Skeletal muscle tissue (tissue), 4 donors: ENCODE data around the gene CFAP57. TPM values are rescaled to one million over a fixed set of nuclear protein-coding genes. Genes with fewer than 3 reads are reported as not detected.

ENCODE experiments used
- H3K27ac ChIP-seq: one replicate; pipeline ENCODE4 v1.7.0; 2013; ENCODE audit warnings: mild to moderate bottlenecking, low read depth, low read length, inconsistent platforms
- H3K27me3 ChIP-seq, 3 donors: one replicate each; pipeline ENCODE4 v1.7.0; 2013; ENCODE audit warnings: low read length in 3 of 3; ENCODE audit not compliant: control insufficient read depth in 3 of 3, insufficient read depth in 3 of 3
- H3K36me3 ChIP-seq, 3 donors: one replicate each; pipeline ENCODE4 v1.7.0; 2013; ENCODE audit warnings: low read length in 3 of 3; ENCODE audit not compliant: control insufficient read depth in 3 of 3, insufficient read depth in 3 of 3
- H3K4me1 ChIP-seq, 3 donors: one replicate each; pipeline ENCODE4 v1.7.0; 2013; ENCODE audit warnings: low read length in 3 of 3, mild to moderate bottlenecking in 3 of 3; ENCODE audit not compliant: control insufficient read depth in 3 of 3, insufficient read depth in 3 of 3
- H3K4me3 ChIP-seq, 3 donors: one replicate each; pipeline ENCODE4 v1.7.0; 2013; ENCODE audit warnings: low read length in 3 of 3
- H3K9ac ChIP-seq, 3 donors: one replicate each; pipeline ENCODE4 v1.7.0; 2013; ENCODE audit warnings: low read length in 3 of 3, mild to moderate bottlenecking in 3 of 3, moderate library complexity in 2 of 3, low read depth in 1 of 3
- H3K9me3 ChIP-seq, 3 donors: one replicate each; pipeline ENCODE4 v1.7.0; 2013; ENCODE audit warnings: low read length in 3 of 3; ENCODE audit not compliant: control insufficient read depth in 3 of 3
- total RNA-seq: library from RNA; depleted of rRNA; stranded (reverse); fragments of >200 nt; gene quantifications from one replicate; pipeline ENCODE4 v1.2.3, GENCODE V29; 2014
- donor health status: Osteomylitis.

Gene CFAP57
- total RNA-seq, 1 donor from 2014 or later: 0.52 TPM

DNA sequence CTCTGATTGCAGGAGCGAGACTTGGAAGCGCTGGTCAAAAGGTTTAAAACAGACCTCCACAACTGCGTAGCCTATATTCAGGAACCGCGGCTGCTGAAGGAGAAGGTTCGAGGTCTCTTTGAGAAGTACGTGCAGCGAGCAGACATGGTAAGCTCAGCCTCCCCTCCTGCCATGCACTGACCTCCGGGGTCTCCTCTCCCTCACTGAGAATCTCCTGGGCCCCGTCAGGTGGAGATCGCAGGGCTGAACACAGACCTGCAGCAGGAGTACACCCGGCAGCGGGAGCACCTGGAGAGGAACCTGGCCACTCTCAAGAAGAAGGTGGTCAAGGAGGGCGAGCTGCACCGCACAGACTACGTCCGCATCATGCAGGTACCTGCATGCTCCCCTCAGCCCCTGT is 62.1 kb downstream of the CFAP57 start:
- no peak overlapping the region for H3K9ac ChIP-seq
- no peaks in the 10 kb centered on the region for H3K9me3 ChIP-seq
- no peaks in the 10 kb centered on the region for H3K36me3 ChIP-seq
- peaks cover 6 to 12% (median 7%) of the 10 kb centered on the region in 3 donors for H3K4me1 ChIP-seq
- H3K4me3 ChIP-seq: no peak overlapping the region
- peaks cover 0 to 4% (median 0%) of the 10 kb centered on the region in 3 donors for H3K27me3 ChIP-seq
- no peak overlapping the region for H3K27ac ChIP-seq

DNA sequence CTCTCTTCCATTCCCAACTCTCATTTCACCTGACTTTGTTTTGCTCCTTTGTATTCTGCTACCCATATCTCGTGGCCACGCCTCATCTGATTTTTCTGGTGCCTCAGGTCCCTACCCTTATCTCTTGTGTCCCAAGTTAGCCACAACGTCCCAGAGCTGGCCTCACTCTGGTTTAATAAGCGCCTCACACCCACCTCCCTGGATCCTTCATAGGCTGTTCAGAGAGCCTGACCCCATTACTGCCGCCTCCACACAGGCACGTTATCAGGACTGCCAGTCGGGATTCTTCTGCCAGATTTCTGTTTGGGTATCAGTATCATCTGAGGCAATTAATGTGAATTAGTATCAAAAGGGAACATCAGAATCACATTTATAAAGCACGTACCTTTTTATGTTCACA is 62.9 kb downstream of the CFAP57 start:
- Histone ChIP-seq H3K4me3 (no peak overlapping the region), H3K4me1 (peaks cover 6 to 12% (median 7%) of the 10 kb centered on the region in 3 donors), H3K9me3 (no peaks in the 10 kb centered on the region), H3K27ac (no peak overlapping the region), H3K27me3 (peaks cover 0 to 4% (median 0%) of the 10 kb centered on the region in 3 donors), H3K9ac (no peak overlapping the region), H3K36me3 (no peaks in the 10 kb centered on the region)

DNA sequence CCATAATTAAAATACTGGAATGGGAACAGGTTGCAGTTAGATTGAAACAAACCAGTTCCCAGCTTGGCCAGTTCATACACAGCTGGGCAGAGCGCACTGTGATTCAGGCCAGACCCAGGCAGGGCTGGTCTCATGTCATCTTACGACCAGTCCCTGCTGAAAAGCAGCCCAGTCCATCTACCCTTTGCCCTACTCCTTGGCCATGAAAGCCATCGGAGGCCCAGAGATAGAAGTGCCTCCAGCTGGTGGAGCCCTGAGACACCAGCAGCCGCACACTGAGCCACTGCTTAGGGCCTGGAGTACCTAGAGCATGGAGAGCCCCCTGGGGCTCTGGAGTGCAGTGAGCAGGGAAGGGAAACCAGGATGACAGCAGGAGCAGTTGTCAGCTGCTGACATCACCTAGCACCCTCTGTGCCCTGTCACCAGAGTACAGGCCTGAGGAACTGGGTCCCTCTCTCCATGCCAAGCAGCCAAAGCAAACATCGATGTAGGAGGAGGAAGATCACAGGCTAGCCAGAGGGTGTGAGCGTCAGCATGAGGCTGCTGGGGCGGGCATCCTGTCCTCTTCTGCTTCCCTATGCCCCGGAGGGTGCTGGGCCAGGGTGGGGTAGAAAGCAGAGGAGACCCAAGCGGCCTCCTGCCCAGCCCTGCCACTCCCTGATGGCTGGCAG is 63.5 kb downstream of the CFAP57 start:
- Histone ChIP-seq H3K4me1 (peaks cover 6 to 12% (median 7%) of the 10 kb centered on the region in 3 donors), H3K27me3 (peaks cover 0 to 4% (median 0%) of the 10 kb centered on the region in 3 donors), H3K4me3 (no peak overlapping the region), H3K27ac (no peak overlapping the region), H3K9me3 (no peaks in the 10 kb centered on the region), H3K36me3 (no peaks in the 10 kb centered on the region), H3K9ac (no peak overlapping the region)

DNA sequence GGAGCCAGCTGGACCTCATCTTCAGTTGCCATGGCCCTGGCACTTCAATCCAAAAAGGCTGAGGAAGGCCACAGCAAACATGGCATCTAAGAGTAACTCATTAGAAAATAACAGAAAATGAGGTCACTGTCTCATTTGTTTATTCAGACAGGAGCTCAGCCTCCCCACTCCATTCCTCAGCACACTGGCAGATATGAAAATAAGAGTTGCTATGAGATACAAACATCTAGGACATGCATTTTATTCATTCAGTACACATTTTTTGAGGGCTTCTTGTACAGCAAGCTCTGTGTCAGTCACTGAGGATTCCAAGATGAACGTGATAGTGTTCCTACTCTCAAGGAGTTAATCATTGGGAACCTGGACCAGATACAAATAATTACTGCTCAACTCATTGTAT is 65.0 kb downstream of the CFAP57 start:
- Histone ChIP-seq H3K4me1 (peaks cover 6 to 13% (median 7%) of the 10 kb centered on the region in 3 donors), H3K27ac (no peak overlapping the region)

DNA sequence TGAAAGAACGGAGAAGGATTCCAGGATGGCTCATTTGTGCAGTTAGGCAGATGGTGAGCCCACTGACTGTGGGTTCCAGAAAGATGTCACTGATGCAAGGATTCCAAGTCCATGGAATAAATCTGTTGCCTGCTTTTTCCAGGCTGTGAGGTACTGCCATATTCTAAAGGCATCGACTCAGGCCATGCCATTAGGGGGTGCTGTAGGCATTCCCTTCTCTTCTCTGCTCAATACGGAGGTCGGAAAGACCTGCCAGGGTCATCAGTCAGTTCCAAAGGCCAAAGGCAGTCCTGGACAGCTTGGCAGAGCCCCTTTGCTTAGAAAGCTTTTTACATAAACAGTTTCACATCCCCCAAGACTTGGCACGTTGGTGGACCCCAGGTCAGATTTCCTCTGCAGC is 66.0 kb downstream of the CFAP57 start:
- no peaks in the 10 kb centered on the region for H3K36me3 ChIP-seq
- H3K27me3 ChIP-seq: peaks cover 0 to 4% (median 0%) of the 10 kb centered on the region in 3 donors
- no peaks in the 10 kb centered on the region for H3K9me3 ChIP-seq
- no peak overlapping the region for H3K9ac ChIP-seq
- H3K4me1 ChIP-seq: peaks cover 0 to 7% (median under 1%) of the 10 kb centered on the region in 3 donors
- no peak overlapping the region for H3K27ac ChIP-seq
- no peak overlapping the region for H3K4me3 ChIP-seq

More for the DNA sequence above, 65.0 kb downstream of the CFAP57 start:
- Histone ChIP-seq H3K27me3 (peaks cover 0 to 4% (median 0%) of the 10 kb centered on the region in 3 donors), H3K9me3 (no peaks in the 10 kb centered on the region), H3K36me3 (no peaks in the 10 kb centered on the region), H3K4me3 (no peak overlapping the region), H3K9ac (no peak overlapping the region)

DNA sequence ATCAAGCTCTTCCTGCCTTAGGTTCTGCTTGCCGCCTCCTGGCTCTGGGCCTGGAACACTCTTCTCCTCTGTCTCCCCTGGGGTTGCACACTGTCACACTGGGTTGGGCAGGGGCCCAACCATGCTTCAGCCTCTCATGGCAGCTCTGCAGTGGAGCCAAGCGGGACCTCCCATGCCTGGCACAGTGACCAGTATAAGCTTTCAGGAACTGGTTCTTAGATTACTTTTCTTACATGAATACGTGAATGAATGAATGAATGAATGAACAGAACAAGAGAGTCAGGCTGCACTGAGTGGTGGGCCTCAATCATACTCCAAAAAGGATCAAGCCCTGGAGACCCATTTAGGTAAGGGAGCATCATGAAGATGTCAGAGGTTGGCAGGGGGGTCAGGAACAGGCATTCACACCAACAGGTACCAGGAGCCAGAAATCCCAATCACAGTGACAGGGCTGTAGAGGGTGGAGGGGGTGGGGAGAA is 66.9 kb downstream of the CFAP57 start:
- H3K36me3 ChIP-seq: no peaks in the 10 kb centered on the region
- peaks cover 0 to 4% (median 0%) of the 10 kb centered on the region in 3 donors for H3K27me3 ChIP-seq
- H3K27ac ChIP-seq: no peak overlapping the region
- H3K9me3 ChIP-seq: no peaks in the 10 kb centered on the region
- H3K4me3 ChIP-seq: no peak overlapping the region
- no peak overlapping the region for H3K9ac ChIP-seq
- H3K4me1 ChIP-seq: peaks cover 0 to 7% (median 0%) of the 10 kb centered on the region in 3 donors

DNA sequence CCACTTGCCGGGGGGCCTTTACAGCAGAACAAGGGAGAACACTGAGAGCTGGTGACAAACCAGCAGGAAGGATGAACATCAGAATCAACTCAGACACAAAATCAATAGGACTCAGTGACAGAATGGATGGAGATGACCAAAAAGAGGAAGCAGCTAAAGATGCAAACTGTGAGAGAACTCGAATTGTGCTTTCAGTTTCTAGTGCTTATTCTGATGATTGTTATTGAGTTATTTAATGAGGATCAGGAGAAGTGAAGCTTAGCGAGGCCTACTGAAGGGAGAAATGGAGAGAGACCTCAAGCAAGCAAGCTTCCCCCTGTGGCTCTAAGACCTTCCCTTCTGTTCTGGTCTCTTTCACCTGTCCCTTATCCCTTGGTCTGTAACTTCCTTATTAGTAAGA is 67.4 kb downstream of the CFAP57 start:
- H3K27me3 ChIP-seq: peaks cover 0 to 4% (median 0%) of the 10 kb centered on the region in 3 donors
- no peaks in the 10 kb centered on the region for H3K9me3 ChIP-seq
- H3K4me1 ChIP-seq: peaks cover 0 to 7% (median 0%) of the 10 kb centered on the region in 3 donors
- H3K27ac ChIP-seq: no peak overlapping the region
- H3K36me3 ChIP-seq: no peaks in the 10 kb centered on the region
- H3K9ac ChIP-seq: no peak overlapping the region
- H3K4me3 ChIP-seq: no peak overlapping the region

DNA sequence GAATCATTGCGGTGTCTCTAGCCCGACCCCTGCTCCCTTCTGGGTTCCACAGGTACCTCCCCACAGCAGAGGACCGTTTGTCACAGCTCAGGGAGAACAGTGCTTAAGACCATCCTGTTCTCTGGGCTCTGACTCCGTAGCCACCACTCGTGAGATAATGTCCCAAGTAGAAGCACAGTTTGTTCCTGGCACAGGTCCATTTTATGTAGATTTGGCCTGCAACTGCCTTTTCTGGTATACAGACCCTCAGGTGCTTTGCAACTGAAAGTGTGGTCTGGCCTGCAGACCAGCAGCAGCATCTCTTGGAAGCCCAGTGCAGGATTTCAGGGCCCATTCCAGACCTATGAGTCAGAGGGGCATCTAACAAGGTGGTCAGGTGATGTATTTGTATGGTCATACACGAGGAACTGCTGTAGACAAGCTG is 69.3 kb downstream of the CFAP57 start:
- H3K27ac ChIP-seq: no peak overlapping the region
- H3K9ac ChIP-seq: no peak overlapping the region
- no peaks in the 10 kb centered on the region for H3K9me3 ChIP-seq
- H3K4me3 ChIP-seq: no peak overlapping the region
- peaks cover 0 to 7% (median 0%) of the 10 kb centered on the region in 3 donors for H3K4me1 ChIP-seq
- no peaks in the 10 kb centered on the region for H3K36me3 ChIP-seq
- no peaks in the 10 kb centered on the region for H3K27me3 ChIP-seq

DNA sequence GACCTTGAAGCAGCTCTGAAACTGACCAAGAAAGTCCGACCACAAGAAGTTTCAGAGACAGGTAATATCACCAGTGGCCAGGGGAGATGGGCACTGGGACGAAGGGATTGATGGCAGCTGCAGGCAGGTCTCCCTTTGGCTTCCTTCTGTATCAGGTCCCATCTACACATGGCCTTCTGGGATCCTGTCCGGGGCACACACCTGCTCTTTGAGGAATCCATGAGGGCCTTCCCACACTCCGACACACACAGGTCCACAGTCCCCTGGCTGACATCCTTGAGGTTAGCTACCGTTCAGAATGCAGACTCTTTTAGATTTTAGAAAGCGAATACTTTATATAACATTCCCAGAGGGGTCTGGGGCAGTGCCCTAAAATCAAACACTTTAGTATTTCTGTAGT is 71.2 kb downstream of the CFAP57 start:
- Histone ChIP-seq H3K36me3 (no peaks in the 10 kb centered on the region), H3K4me1 (peaks cover 0 to 5% (median 0%) of the 10 kb centered on the region in 3 donors), H3K9ac (no peak overlapping the region), H3K4me3 (no peak overlapping the region), H3K27ac (no peak overlapping the region), H3K9me3 (no peaks in the 10 kb centered on the region), H3K27me3 (no peaks in the 10 kb centered on the region)

DNA sequence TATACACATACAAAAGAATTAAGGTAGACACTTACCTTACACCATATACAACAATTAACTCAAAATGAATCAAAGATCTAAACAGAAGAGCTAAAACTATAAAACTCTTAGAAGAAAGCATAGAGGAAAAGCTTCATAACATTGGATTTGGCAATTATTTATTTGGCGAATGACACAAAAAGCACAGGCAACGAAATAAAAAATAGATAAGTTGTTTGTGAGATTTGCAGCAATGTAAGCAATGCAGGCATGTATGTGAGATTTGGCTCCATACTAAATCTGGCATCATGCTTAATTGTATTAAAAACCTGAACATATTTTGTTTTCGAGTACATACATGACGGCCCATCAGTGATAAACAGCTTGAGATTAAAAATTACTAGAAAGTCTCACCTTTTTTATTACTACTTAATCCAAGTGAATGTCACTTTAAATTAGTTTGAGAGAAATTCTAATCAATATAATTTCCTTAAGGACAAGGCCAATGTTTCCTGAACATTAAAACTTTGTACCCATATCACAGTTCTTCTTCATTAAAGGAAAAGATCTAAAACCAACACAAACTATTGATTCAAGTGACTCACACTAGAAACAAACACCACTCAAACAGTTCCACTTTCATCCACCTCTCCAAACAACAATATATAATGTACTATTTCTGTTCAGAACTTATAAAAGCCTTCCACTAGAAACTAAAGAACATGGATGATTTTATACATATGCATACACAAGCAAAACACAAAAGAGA is 74.5 kb downstream of the CFAP57 start:
- H3K27ac ChIP-seq: no peak overlapping the region
- no peaks in the 10 kb centered on the region for H3K36me3 ChIP-seq
- H3K4me1 ChIP-seq: no peaks in the 10 kb centered on the region
- H3K27me3 ChIP-seq: no peaks in the 10 kb centered on the region
- H3K9ac ChIP-seq: no peak overlapping the region
- H3K9me3 ChIP-seq: no peaks in the 10 kb centered on the region
- no peak overlapping the region for H3K4me3 ChIP-seq
